Measurements from ENCODE around the gene ARHGEF28. TPM values are rescaled to one million over a fixed set of nuclear protein-coding genes. Genes with fewer than 3 reads are reported as not detected.

ARHGEF28 gene
- total and polyA plus RNA-seq, 2 of the 4 experiments (the other 2 are of a cell fraction): 3.6 to 16.0 TPM

- no peaks in the 10 kb centered on the region for H3K9me3 ChIP-seq (ENCODE audit: control insufficient read depth, insufficient read depth, low read length)
- H3K9ac ChIP-seq (ENCODE audit: low read depth, low read length): no peak overlapping the region
- no peak overlapping the region for H2AK9ac ChIP-seq (replicated peaks; ENCODE audit: low read depth, low read length, poor library complexity)
- H3K4me2 ChIP-seq (ENCODE audit: low read depth, low read length): no peak overlapping the region
- no peaks in the 10 kb centered on the region for H3K4me1 ChIP-seq (ENCODE audit: control insufficient read depth, insufficient read depth, low read length)
- ChIA-PET CTCF (interaction anchor here (2.0 kb wide), 1 partner anchor 12 kb away, joined by 6 read pairs; no protein-coding TSS in a partner anchor), POLR2A (ENCODE audit: unreplicated experiment) (no interaction called here)
- in situ Hi-C loops (cut with MboI; ENCODE audit: low sequenced_read_pairs) (no loop called here), dilution Hi-C loops (cut with HindIII; ENCODE audit: low sequenced_read_pairs, unreplicated experiment) (loop anchor here (25.0 kb wide), 1 partner anchor 194 kb away; no protein-coding TSS in a partner anchor), intact Hi-C loops (cut with micrococcal nuclease) (no loop called here)
- H3K36me3 ChIP-seq (ENCODE audit: control insufficient read depth, insufficient read depth, low read length): peaks cover 8% of the 10 kb centered on the region
- peak; percentile 8 for DNase-seq
- ATAC-seq (ENCODE audit: low read depth): no peak
- H2BK120ac ChIP-seq (ENCODE audit: low read depth, low read length): no peak overlapping the region
- no peak overlapping the region for H2AFZ ChIP-seq (replicated peaks; ENCODE audit: low read length, poor library complexity)
- no peak overlapping the region for H3K23ac ChIP-seq (ENCODE audit: low read depth, low read length)
- H2BK20ac ChIP-seq (ENCODE audit: low read depth, low read length): no peak overlapping the region
- H4K5ac ChIP-seq (ENCODE audit: low read depth, low read length): no peak overlapping the region
- no peak overlapping the region for H3K18ac ChIP-seq (ENCODE audit: low read depth, low read length)
- no peak overlapping the region for H2AK5ac ChIP-seq (ENCODE audit: low read depth, low read length)
- H3K56ac ChIP-seq (ENCODE audit: extremely low read depth, insufficient read depth, low read length): no peak overlapping the region
- no peak overlapping the region for H4K8ac ChIP-seq (ENCODE audit: low read depth in 2 of 2, low read length in 2 of 2)
- no peak overlapping the region for H3K27ac ChIP-seq (ENCODE audit: insufficient read depth, low read length)
- no peak overlapping the region for H3K4ac ChIP-seq (ENCODE audit: low read depth, low read length)
- peaks cover 3% of the 10 kb centered on the region for H3K9me1 ChIP-seq (ENCODE audit: insufficient read depth, low read length)
- BruUV-seq (replicated peaks): no TSS peak
- no peak overlapping the region for H4K91ac ChIP-seq (ENCODE audit: insufficient read depth, low read depth, low read length)
- no peak overlapping the region for H3K14ac ChIP-seq (replicated peaks; ENCODE audit: low read depth, low read length)
- H3K27me3 ChIP-seq (ENCODE audit: control insufficient read depth, insufficient read depth, low read length): no peaks in the 10 kb centered on the region
- H3K79me1 ChIP-seq (ENCODE audit: low read depth in 1 of 2, low read length in 2 of 2): peaks cover 0 to 10% of the 10 kb centered on the region in 2 experiments; a peak in 3 of 4 replicates
- WGBS, 2 experiments (ENCODE audit: extremely low coverage in 2 of 2, insufficient read length in 1 of 2): 67% methylated on average over 2 of the region's 6 CpGs; no CpG with 5 or more reads in 1 of the 2 experiments
- H3K4me3 ChIP-seq (ENCODE audit: insufficient read depth, low read depth, low read length): no peak overlapping the region
- H2BK15ac ChIP-seq (ENCODE audit: low read depth, low read length): no peak overlapping the region
- TF ChIP-seq NFE2L2 (IDR thresholded peaks at IDR 0.05; ENCODE audit: low read depth, low read length) (no peak), RAD21 (IDR thresholded peaks at IDR 0.05; ENCODE audit: low read length) (no peak), MAFK (IDR thresholded peaks at IDR 0.05; ENCODE audit: low read depth, low read length) (no peak), CEBPB (IDR thresholded peaks at IDR 0.05; ENCODE audit: low read depth, low read length) (no peak)
- TF ChIP-seq, protein P1, sequence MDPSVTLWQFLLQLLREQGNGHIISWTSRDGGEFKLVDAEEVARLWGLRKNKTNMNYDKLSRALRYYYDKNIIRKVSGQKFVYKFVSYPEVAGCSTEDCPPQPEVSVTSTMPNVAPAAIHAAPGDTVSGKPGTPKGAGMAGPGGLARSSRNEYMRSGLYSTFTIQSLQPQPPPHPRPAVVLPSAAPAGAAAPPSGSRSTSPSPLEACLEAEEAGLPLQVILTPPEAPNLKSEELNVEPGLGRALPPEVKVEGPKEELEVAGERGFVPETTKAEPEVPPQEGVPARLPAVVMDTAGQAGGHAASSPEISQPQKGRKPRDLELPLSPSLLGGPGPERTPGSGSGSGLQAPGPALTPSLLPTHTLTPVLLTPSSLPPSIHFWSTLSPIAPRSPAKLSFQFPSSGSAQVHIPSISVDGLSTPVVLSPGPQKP (IDR thresholded peaks at IDR 0.05; ENCODE audit: borderline replicate concordance, low read depth, low read length): no peak
- no peak overlapping the region for H2BK5ac ChIP-seq (ENCODE audit: low read depth, low read length, poor library complexity, severe bottlenecking)
- H4K20me1 ChIP-seq (ENCODE audit: insufficient read depth, low read length): no peaks in the 10 kb centered on the region
These were observed 155.2 kb downstream of the ARHGEF28 start for GRCh38 chr5:73781107-73781768.
